SHP77 (cell line): ENCODE measurements around the gene ANKRD49.

Source experiments
- DNase-seq, 2 experiments: peaks; one replicate each; lab custom pipeline; 2025; lab: John Stamatoyannopoulos, UW

ANKRD49 gene

GRCh38 chr11:94544646-94545263, 51.0 kb downstream of the ANKRD49 start:
- no peak for DNase-seq

DNA sequence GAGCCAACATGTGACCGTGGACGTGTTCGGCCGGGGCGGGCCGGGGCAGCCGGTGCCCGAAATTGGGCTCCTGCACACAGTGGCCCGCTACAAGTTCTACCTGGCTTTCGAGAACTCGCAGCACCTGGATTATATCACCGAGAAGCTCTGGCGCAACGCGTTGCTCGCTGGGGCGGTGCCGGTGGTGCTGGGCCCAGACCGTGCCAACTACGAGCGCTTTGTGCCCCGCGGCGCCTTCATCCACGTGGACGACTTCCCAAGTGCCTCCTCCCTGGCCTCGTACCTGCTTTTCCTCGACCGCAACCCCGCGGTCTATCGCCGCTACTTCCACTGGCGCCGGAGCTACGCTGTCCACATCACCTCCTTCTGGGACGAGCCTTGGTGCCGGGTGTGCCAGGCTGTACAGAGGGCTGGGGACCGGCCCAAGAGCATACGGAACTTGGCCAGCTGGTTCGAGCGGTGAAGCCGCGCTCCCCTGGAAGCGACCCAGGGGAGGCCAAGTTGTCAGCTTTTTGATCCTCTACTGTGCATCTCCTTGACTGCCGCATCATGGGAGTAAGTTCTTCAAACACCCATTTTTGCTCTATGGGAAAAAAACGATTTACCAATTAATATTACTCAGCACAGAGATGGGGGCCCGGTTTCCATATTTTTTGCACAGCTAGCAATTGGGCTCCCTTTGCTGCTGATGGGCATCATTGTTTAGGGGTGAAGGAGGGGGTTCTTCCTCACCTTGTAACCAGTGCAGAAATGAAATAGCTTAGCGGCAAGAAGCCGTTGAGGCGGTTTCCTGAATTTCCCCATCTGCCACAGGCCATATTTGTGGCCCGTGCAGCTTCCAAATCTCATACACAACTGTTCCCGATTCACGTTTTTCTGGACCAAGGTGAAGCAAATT, 51.7 kb downstream of the ANKRD49 start:
- no peak for DNase-seq

- no peak for DNase-seq
These were observed 52.3 kb downstream of the ANKRD49 start for GRCh38 chr11:94546162-94546470.

DNA sequence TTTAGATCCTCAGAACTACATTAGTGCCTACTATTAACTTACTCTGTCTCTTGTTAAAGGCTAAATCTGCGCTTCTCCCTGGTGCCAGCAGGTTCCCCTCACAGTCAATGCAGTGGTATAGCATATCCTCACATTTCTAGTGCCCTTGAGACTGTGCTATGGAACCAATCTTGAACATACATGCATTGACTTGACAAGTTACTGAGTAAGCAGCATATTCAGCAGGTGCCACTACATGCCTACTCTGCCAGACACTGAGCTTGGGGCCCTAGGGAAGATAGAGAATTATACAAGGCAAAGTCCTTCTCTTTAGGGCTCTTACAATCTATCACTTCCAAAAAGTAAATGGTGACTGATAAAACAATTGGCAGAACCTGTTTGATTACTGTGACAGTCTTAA, 53.1 kb downstream of the ANKRD49 start:
- DNase-seq, result no peak

- no peak for DNase-seq
These were observed 55.4 kb downstream of the ANKRD49 start for GRCh38 chr11:94549146-94549545.
